ENCODE measurements around the gene LEO1. TPM values are rescaled to one million over a fixed set of nuclear protein-coding genes. Genes with fewer than 3 reads are reported as not detected.

LEO1 gene
- total RNA-seq, 4 donors from 2014 or later, result 11.4 to 19.6 (median 15.0) TPM

DNA sequence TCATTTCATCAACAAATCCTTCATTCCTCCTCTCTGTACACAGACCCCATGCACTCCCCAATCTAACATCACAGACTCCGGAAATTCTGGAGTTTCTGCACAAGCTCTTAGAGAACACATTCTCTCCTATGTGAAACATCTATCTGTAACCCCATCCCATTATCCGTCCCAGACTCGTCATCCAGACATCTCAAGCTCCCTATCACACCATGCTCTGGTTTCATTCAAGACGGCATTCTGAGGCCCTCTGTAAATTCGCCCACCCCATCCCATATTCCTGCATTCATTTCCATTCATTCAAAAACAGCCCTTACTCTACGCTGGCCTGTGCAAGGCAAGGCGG, 575 bp downstream of the LEO1 start:
- ATAC-seq (ENCODE audit: low FRiP score), result no peak
- DNase-seq (ENCODE audit: low spot score), result no peak
- no peak for TF ChIP-seq CTCF (IDR thresholded peaks at IDR 0.05)

DNA sequence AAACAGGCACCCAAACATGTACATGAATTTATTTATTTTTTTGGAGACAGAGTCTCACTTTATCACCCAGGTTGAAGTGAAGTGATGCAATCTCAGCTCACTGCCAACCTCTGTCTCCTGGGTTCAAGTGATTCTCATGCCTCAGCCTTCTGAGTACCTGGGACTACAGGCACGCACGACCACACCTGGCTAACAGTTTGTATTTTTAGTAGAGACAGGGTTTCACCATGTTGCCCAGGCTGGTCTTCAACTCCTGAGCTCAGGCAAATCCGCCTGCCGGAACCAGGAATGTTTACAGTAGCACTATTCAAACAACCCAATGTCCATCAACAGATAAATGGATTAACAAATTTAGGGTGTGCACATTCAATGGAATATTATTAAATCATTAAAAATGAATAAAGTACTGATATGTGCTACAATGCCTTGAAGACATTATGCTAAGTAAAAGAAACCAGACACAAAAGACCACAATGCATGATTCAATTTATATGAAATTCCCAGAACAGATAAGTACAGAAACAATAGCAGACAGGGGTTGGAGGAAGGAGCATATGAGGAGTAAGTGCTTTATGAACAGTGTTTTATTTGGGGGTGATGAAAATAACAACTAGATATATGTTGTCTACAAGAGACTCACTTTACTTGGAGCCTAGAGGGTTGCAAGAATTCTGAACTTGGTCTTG, 1.3 kb downstream of the LEO1 start:
- no peak for TF ChIP-seq CTCF (IDR thresholded peaks at IDR 0.05)
- DNase-seq (ENCODE audit: low spot score), result no peak
- ATAC-seq (ENCODE audit: low FRiP score), result no peak

DNA sequence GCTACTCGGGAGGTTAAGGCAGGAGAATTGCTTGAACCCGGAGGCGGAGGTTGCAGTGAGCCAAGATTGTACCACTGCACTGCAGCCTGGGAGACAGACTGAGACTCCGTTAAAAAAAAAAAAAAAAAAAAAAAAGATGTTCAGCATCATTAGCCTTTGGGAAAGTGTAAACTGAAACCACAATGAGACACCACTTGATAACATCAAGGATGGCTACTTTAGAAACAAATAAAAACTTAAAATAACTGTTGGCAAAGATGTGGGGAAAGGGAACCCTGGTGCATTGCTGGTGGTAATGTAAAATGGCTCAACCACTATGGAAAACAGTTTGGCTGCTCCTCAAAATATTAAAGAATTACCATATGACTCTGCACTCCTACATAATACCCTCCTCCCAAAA, 1.9 kb downstream of the LEO1 start:
- ATAC-seq (ENCODE audit: low FRiP score) (no peak), DNase-seq (ENCODE audit: low spot score) (no peak)
- no peak for TF ChIP-seq CTCF (IDR thresholded peaks at IDR 0.05)

- no peak for ATAC-seq (ENCODE audit: low FRiP score)
- TF ChIP-seq CTCF (IDR thresholded peaks at IDR 0.05), result no peak
- no peak for DNase-seq (ENCODE audit: low spot score)
Measured at GRCh38 chr15:51967583-51967982, 4.0 kb downstream of the LEO1 start.

GRCh38 chr15:51966192-51966591, 5.4 kb downstream of the LEO1 start:
- no peak for TF ChIP-seq CTCF (IDR thresholded peaks at IDR 0.05)
- ATAC-seq (ENCODE audit: low FRiP score), result no peak
- no peak for DNase-seq (ENCODE audit: low spot score)

- DNase-seq (ENCODE audit: low spot score) (no peak), ATAC-seq (ENCODE audit: low FRiP score) (no peak)
- TF ChIP-seq CTCF (IDR thresholded peaks at IDR 0.05), result no peak
Measured at GRCh38 chr15:51965691-51966090, 5.9 kb downstream of the LEO1 start.

DNA sequence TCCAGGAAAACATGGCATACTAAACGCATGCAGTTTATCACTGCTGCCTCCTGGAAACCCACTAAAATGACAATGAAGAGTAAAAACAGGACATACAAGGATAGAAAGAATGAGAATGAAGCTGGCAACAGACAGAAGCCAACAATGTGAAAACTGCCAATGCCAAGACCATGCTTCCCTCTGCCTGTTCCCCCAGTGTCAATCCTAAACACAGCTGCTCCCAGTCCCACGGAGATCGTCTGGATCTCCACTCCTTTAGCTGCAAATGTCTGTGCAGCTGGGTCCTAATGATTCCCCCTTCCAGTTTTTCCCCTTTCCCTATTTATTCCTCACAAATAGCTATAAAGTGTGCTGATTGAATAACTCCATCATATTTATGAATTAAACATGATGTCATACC, 16.1 kb downstream of the LEO1 start:
- ATAC-seq (ENCODE audit: low FRiP score), result no peak
- DNase-seq (ENCODE audit: low spot score), result no peak
- TF ChIP-seq CTCF (IDR thresholded peaks at IDR 0.05), result no peak
